OCI-LY7 (cell line): ENCODE measurements around the gene TYMP.

Experiments used
- CTCF ChIP-seq: fragments of 200-600 bp; sonication (generic); conservative IDR thresholded peaks from 2 replicates; pipeline ENCODE4 v1.5.1; 2014; ENCODE audit warnings: mild to moderate bottlenecking, antibody characterized with exemption, low read length, moderate library complexity, mixed read lengths
- EZH2phosphoT487 ChIP-seq: fragments of 200-600 bp; sonication (generic); IDR thresholded peaks from 2 replicates; pipeline ENCODE4 v1.6.1; 2018; ENCODE audit warnings: low read depth, borderline replicate concordance, mild to moderate bottlenecking, mixed run types, antibody characterized with exemption, low read length, moderate library complexity, mixed read lengths

GRCh38 chr22:50516891-50517290 lies 12.9 kb downstream of the TYMP start:
- no peak for TF ChIP-seq CTCF
- TF ChIP-seq EZH2phosphoT487: no peak
